Stimulated activated CD8-positive, alpha-beta memory T cell treated with anti-CD3 and anti-CD28 coated beads, Interleukin-15, amount 100 ng/mL, for 4 hours (primary cell): ENCODE data around the gene PAK1IP1.
"Not testable (repeated sequence)": the region's sequence is repeated elsewhere in the genome, so short reads cannot be mapped to it uniquely, and the experiment has no call there.

ENCODE experiments used
- DNase-seq, 2 donors: peaks; one replicate each; pipeline ENCODE4 v3.0.0-alpha.2; 2020; ENCODE audit warnings: low read depth in 2 of 2

PAK1IP1 gene

GRCh38 chr6:10741643-10742042, 46.9 kb downstream of the PAK1IP1 start:
- not testable (repeated sequence) for DNase-seq

GRCh38 chr6:10742251-10742650, 47.5 kb downstream of the PAK1IP1 start:
- no peak for DNase-seq

DNA sequence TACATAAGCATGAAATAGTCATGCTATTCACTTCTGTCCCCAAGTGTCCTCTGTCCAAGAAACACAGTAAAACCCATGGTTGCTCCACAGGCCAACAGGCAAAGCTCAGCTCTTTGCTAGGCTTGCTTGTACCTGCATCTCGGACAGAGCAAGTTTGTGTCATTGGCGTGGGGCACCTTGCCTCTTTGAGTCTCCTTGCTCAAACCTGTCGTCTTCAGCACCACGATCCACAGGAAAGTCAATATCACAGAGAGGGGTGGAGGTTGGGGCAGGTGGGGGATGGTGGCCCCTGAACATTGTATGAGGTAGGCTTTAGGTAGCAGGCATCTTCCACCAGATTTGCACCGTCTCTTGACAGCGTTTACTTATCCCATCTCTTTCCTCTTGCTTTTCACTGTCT, 48.7 kb downstream of the PAK1IP1 start:
- DNase-seq: no peak

DNA sequence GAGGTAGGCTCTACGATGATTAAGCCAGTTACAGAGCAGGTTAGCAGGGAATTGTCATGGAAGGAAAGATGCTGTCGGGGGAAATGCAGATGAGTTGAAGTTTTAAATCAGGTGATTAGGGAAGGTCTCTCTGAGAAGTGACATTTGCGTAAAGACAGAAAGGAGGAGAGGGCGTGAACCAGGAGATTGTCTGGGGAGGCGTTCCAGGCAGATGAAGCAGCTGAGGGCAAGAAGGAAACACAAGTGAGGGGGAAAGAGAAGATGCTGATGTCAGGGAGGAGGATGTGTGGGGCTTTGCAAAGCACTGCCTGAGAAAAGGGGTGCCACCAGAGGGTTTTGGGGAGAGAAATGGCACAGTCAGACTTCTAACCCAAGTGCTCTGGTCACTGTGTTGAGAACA, 50.3 kb downstream of the PAK1IP1 start:
- DNase-seq: no peak

- DNase-seq: no peak
Observed at GRCh38 chr6:10746915-10747250, 52.1 kb downstream of the PAK1IP1 start.

DNA sequence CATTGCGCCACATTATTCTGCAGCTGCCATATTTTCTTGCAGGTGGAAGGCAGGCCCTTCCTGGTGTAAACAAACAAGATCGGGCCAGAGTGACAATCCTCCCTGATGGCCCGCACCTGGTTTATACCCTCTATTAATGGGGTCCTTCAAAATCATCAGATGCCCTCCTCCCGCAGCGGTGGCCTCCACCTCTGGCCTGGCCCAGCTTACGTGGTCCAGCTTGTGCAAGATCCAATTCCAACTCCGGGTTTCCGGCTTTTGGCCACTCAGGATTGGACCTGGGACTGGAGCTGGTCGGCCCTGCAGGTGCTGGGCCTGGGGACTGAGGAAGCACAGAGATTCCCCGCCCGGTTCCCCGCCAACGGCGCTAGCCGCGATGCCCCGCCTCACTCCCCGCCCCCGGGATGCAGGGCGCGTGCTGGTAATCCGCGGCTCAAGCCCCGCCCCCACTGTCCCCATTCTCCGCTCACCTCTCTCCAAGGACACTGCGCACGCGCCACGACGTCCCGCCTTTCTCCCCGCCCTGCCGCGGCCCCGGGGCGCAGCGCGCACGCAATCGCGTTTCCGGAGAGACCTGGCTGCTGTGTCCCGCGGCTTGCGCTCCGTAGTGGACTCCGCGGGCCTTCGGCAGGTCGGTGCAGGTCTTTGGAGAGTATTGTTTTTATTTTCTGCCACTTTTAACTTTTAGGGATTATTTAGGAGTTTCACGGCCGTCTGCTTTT, 52.6 kb downstream of the PAK1IP1 start, which contains the start of gene TMEM14B:
Gene TMEM14B, plus strand, starts transcription at position 555 of the 722 bp plus-strand sequence. CDS start 1,441 bp downstream, outside the sequence.
- DNase-seq: peak; percentile 98 to 99

DNA sequence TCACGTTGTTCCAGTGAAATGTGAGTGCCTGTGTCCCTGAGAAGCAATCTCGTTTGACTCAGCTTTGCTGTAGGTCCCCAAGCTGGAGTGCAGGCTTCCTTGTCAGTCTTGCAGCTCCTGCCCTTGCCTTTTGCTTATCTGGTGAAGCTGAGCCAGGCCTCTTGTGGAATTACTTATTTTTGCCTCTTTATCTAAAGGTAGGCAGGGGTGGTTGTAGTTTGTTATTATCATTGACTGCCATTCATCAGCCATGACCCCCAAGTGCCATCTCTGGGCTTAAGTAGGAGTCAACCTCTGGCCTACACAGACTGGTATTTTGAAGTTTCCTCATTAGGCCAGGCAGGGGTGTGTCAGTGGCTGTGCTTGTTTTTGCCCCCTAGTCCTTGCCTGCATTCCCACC, 55.0 kb downstream of the PAK1IP1 start:
- no peak for DNase-seq

DNA sequence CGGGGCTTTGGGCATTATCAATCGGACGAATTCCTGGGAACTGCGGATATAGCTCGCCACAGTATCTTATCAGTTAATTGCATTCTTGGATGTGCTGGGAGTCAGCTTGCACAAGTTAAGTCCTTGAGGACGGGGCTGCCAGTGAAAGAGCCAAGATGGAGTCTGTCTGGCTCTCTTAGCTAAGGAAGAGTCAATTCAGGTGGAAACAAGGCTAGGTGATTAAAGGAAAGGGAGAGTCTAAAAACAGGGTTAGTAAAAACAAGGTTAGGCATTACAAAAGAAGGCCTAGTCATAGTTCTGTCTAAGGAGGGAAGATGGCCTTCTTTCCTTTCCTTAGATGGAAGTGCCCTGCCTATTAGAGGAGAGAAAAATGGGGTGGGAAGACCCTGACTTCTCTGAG, 55.8 kb downstream of the PAK1IP1 start:
- not testable (repeated sequence) for DNase-seq

GRCh38 chr6:10751757-10752156, 57.0 kb downstream of the PAK1IP1 start:
- DNase-seq: not testable (repeated sequence)

- DNase-seq: no peak
Observed at GRCh38 chr6:10756085-10756484, 61.3 kb downstream of the PAK1IP1 start.
